Neural progenitor cell (in vitro differentiated cells): ENCODE data around the gene ADCY2. TPM values are rescaled to one million over a fixed set of nuclear protein-coding genes. Genes with fewer than 3 reads are reported as not detected.

Source experiments
- DNase-seq: peaks from one replicate; pipeline ENCODE4 v3.0.0-alpha.2; 2016; ENCODE audit warnings: low spot score
- H2AFZ ChIP-seq: fragments of 200-600 bp; sonication (generic); replicated peaks from 2 replicates; pipeline ENCODE4 v1.6.1; 2016; ENCODE audit warnings: antibody characterized with exemption
- H3F3A ChIP-seq: fragments of 200-600 bp; sonication (generic); 2 replicates; pipeline ENCODE4 v1.6.1; 2016; ENCODE audit warnings: antibody characterized with exemption, low read depth
- H3K27ac ChIP-seq: fragments of 200-600 bp; sonication (generic); 2 replicates; pipeline ENCODE4 v1.5.1; 2016; ENCODE audit warnings: mild to moderate bottlenecking
- H3K27me3 ChIP-seq: fragments of 200-600 bp; sonication (generic); 2 replicates; pipeline ENCODE4 v1.6.1; 2016; ENCODE audit warnings: mild to moderate bottlenecking, moderate library complexity
- H3K36me3 ChIP-seq: fragments of 200-600 bp; sonication (generic); 2 replicates; pipeline ENCODE4 v1.5.1; 2016
- H3K4me1 ChIP-seq: fragments of 200-600 bp; sonication (generic); 2 replicates; pipeline ENCODE4 v1.6.1; 2016; ENCODE audit warnings: mixed run types
- H3K4me2 ChIP-seq: fragments of 200-600 bp; sonication (generic); 2 replicates; pipeline ENCODE4 v1.6.1; 2016
- H3K4me3 ChIP-seq: fragments of 200-600 bp; sonication (generic); 2 replicates; pipeline ENCODE4 v1.5.1; 2016
- H3K79me2 ChIP-seq: fragments of 200-600 bp; sonication (generic); 2 replicates; pipeline ENCODE4 v1.6.1; 2016; ENCODE audit warnings: low read depth
- H3K9ac ChIP-seq: fragments of 200-600 bp; sonication (generic); 2 replicates; pipeline ENCODE4 v1.6.1; 2016
- H3K9me3 ChIP-seq: fragments of 200-600 bp; sonication (generic); 2 replicates; pipeline ENCODE4 v1.5.1; 2016; ENCODE audit warnings: low read depth
- H4K20me1 ChIP-seq: fragments of 200-600 bp; sonication (generic); 2 replicates; pipeline ENCODE4 v1.6.1; 2016; ENCODE audit warnings: low read depth
- H3K27ac Mint-ChIP-seq: 3 replicates; pipeline ENCODE4 v1.8.0; 2021; ENCODE audit warnings: mixed read lengths
- H3K27me3 Mint-ChIP-seq: 2 replicates; pipeline ENCODE4 v1.8.0; 2022; ENCODE audit warnings: low read depth, mild to moderate bottlenecking, inconsistent platforms, moderate library complexity, mixed read lengths; ENCODE audit not compliant: insufficient read depth
- H3K36me3 Mint-ChIP-seq: 3 replicates; pipeline ENCODE4 v1.8.0; 2021; ENCODE audit warnings: mixed read lengths
- H3K4me1 Mint-ChIP-seq: 3 replicates; pipeline ENCODE4 v1.8.0; 2021; ENCODE audit warnings: mixed read lengths
- H3K4me3 Mint-ChIP-seq: 3 replicates; pipeline ENCODE4 v1.8.0; 2021; ENCODE audit warnings: mild to moderate bottlenecking, moderate library complexity, mixed read lengths
- H3K9me3 Mint-ChIP-seq: 3 replicates; pipeline ENCODE4 v1.8.0; 2020; ENCODE audit warnings: mixed read lengths
- EZH2 ChIP-seq: fragments of 200-600 bp; sonication (generic); IDR thresholded peaks from 2 replicates; pipeline ENCODE4 v1.6.1; 2017; ENCODE audit warnings: antibody characterized with exemption, mild to moderate bottlenecking, moderate library complexity
- EZH2phosphoT487 ChIP-seq: fragments of 200-600 bp; sonication (generic); IDR thresholded peaks from 2 replicates; pipeline ENCODE4 v1.6.1; 2017; ENCODE audit warnings: antibody characterized with exemption
- total RNA-seq: library from RNA; depleted of rRNA; stranded (reverse); fragments of >200 nt; gene quantifications from 2 replicates; pipeline ENCODE4 v1.2.3, GENCODE V29; 2015; ENCODE audit warnings: low replicate concordance
- TF ChIP-seq, protein P1 (sequence below): fragments of 200-600 bp; sonication (generic); IDR thresholded peaks from 2 replicates; pipeline ENCODE4 v1.5.1; 2017; ENCODE audit warnings: antibody characterized with exemption, mild to moderate bottlenecking

Gene ADCY2
- total RNA-seq, 1 donor from 2014 or later, result 1.2 TPM

DNA sequence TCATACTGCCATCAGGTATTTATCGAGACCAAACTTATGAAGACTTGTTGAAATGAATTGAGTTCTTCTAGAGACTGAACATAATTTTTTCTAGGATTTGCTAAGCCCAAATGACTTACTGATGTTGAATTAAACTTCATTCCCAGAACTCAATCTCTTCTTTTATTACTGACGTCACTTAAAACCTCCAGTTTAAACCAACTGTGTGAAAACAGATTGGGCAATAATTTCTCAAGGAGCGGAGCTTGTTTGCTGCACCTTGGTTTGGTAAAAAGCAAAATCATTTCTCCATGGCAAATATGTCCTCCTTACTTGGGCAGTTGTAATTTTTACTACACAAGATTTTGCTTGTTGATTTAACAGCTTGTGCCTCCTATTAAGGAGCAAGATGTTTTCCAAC lies 417.6 kb downstream of the ADCY2 start:
- Histone ChIP-seq H2AFZ (no peak overlapping the region), H3F3A (peaks cover 23% of the 10 kb centered on the region), H3K79me2 (no peaks in the 10 kb centered on the region), H3K36me3 (no peaks in the 10 kb centered on the region), H3K9me3 (no peaks in the 10 kb centered on the region), H4K20me1 (no peaks in the 10 kb centered on the region), H3K27me3 (no peaks in the 10 kb centered on the region), H3K27ac (no peak overlapping the region), H3K4me1 (peaks cover 13% of the 10 kb centered on the region), H3K4me2 (no peak overlapping the region), H3K9ac (no peak overlapping the region), H3K4me3 (no peak overlapping the region)
- DNase-seq, result no peak
- Mint-ChIP-seq H3K4me3 (no peak overlapping the region), H3K36me3 (no peaks in the 10 kb centered on the region), H3K4me1 (peaks cover 36% of the 10 kb centered on the region), H3K27me3 (peaks cover 6% of the 10 kb centered on the region), H3K9me3 (no peaks in the 10 kb centered on the region), H3K27ac (no peak overlapping the region)
- TF ChIP-seq, protein P1, sequence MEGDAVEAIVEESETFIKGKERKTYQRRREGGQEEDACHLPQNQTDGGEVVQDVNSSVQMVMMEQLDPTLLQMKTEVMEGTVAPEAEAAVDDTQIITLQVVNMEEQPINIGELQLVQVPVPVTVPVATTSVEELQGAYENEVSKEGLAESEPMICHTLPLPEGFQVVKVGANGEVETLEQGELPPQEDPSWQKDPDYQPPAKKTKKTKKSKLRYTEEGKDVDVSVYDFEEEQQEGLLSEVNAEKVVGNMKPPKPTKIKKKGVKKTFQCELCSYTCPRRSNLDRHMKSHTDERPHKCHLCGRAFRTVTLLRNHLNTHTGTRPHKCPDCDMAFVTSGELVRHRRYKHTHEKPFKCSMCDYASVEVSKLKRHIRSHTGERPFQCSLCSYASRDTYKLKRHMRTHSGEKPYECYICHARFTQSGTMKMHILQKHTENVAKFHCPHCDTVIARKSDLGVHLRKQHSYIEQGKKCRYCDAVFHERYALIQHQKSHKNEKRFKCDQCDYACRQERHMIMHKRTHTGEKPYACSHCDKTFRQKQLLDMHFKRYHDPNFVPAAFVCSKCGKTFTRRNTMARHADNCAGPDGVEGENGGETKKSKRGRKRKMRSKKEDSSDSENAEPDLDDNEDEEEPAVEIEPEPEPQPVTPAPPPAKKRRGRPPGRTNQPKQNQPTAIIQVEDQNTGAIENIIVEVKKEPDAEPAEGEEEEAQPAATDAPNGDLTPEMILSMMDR, result no peak
- TF ChIP-seq EZH2 (no peak), EZH2phosphoT487 (no peak)

- no peak for TF ChIP-seq EZH2
- TF ChIP-seq EZH2phosphoT487, result no peak
- TF ChIP-seq, protein P1, result no peak
- Histone ChIP-seq H3K4me1 (peaks cover 13% of the 10 kb centered on the region), H3K4me2 (no peak overlapping the region), H2AFZ (no peak overlapping the region), H3K9me3 (no peaks in the 10 kb centered on the region), H3K4me3 (no peak overlapping the region), H3K27me3 (no peaks in the 10 kb centered on the region), H3F3A (peaks cover 23% of the 10 kb centered on the region), H3K9ac (no peak overlapping the region), H3K36me3 (no peaks in the 10 kb centered on the region), H4K20me1 (no peaks in the 10 kb centered on the region), H3K79me2 (no peaks in the 10 kb centered on the region), H3K27ac (no peak overlapping the region)
- Mint-ChIP-seq H3K27me3 (peaks cover 6% of the 10 kb centered on the region), H3K27ac (no peak overlapping the region), H3K4me1 (peaks cover 36% of the 10 kb centered on the region), H3K9me3 (no peaks in the 10 kb centered on the region), H3K4me3 (no peak overlapping the region), H3K36me3 (no peaks in the 10 kb centered on the region)
- DNase-seq, result no peak
These were observed 418.9 kb downstream of the ADCY2 start for GRCh38 chr5:7814816-7815215.

DNA sequence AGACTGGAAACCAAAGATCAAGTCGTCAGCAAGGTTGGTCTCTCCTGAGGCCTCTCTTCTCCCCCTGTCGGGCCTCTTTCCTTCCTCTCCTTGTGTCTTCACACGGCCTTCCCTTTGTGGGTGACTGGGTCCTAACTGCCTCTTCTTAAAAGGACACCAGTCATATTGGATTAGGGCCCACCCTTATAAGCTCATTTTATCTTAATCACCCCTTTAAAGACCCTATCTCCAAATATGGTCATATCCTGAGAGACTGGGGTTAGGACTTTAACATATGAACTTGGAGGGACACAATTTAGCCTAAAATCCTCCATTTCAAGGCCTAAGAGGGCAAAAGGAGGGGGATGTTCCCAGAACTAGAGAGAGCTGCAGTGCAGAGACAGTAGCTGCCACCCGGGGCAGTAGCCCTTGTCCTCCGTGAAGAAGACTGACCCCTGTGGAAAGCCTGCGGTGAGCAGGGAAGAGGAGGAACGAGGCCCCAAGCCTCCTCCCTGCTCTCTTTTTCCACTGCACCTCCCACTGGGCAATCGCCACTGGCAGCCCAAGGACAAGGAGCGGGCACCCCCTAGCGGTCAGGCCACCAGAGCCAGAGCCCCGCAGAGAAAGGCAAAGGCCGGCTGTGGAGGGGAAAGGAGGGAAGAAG lies 420.1 kb downstream of the ADCY2 start:
- H3K27ac ChIP-seq, result no peak overlapping the region
- Mint-ChIP-seq H3K4me3 (peak overlapping the region; percentile 15), H3K36me3 (no peaks in the 10 kb centered on the region), H3K27me3 (peaks cover 4% of the 10 kb centered on the region), H3K27ac (peak overlapping the region; percentile 72), H3K4me1 (peaks cover 36% of the 10 kb centered on the region), H3K9me3 (no peaks in the 10 kb centered on the region)
- peaks cover 13% of the 10 kb centered on the region for H3K4me1 ChIP-seq
- no peak overlapping the region for H3K9ac ChIP-seq
- peak; percentile 92 for DNase-seq
- TF ChIP-seq, protein P1, result peak; percentile 96
- no peak for TF ChIP-seq EZH2
- H2AFZ ChIP-seq, result peak overlapping the region; percentile 95
- H3K36me3 ChIP-seq, result no peaks in the 10 kb centered on the region
- no peaks in the 10 kb centered on the region for H3K79me2 ChIP-seq
- peak overlapping the region; percentile 66 for H3K4me2 ChIP-seq
- H3K4me3 ChIP-seq, result peak overlapping the region; percentile 17
- no peaks in the 10 kb centered on the region for H3K9me3 ChIP-seq
- no peaks in the 10 kb centered on the region for H4K20me1 ChIP-seq
- H3K27me3 ChIP-seq, result no peaks in the 10 kb centered on the region
- peaks cover 23% of the 10 kb centered on the region for H3F3A ChIP-seq
